Stimulated activated CD8-positive, alpha-beta memory T cell treated with anti-CD3 and anti-CD28 coated beads, Interleukin-15, amount 100 ng/mL, for 4 hours (primary cell): ENCODE results near the gene S1PR3.

Experiments
- DNase-seq, 2 donors: peaks; one replicate each; pipeline ENCODE4 v3.0.0-alpha.2; 2020; ENCODE audit warnings: low read depth in 2 of 2

S1PR3 gene

DNA sequence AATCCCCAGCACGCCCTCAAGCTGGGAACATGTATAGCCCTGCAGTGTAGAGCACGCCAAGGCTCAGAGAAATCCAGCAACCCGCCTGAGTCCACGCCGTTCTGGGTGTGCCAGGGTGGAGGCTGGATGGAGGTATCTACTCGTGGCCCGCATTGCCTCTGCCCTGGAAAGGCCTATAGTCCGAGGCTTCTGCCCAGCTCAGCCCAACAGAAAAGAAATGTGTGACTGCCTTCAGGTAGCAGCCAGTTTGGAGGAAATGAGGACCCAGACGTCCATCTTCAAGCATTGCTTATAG is 18.2 kb downstream of the S1PR3 start:
- no peak for DNase-seq

DNA sequence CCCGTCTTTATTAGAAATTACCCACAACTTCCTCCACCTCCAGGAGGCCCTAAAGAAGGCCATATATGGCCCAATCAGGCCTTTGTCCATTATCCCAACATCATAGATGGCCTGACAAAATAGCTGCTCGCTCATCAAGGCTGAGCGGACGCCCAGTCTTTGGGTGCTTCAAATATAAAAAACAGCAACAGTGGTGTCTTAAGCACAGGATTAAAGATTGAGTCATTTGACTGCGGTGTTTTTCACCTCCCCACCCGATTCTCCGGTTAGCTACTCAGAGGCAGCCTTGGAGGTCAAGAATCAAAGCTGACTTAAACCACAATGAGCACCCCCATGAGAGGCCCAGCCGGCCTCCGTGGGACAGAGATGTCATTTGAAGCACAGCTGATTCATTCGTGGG is 18.8 kb downstream of the S1PR3 start:
- DNase-seq: no peak

GRCh38 chr9:89010526-89011111 is 19.4 kb downstream of the S1PR3 start:
- no peak for DNase-seq

DNA sequence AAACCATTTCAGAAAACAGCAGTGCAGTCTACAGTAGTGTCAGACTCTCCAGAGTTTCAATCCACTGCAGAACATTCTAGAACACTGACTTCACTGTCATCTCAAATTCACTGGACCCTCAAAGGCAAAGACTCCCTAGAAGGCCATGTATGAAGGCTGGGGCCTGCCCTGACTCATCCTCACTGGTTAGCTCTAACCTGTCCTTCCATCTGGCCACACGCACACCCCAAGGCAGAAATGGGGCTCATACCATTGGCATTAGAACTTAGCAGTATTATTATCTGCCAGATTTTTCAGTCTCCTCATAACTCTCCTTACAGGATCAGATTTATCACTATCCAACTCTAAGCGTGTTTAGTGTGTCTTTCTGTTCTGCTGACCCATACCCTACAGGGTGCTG is 20.4 kb downstream of the S1PR3 start:
- DNase-seq: no peak

GRCh38 chr9:89012294-89013042 is 21.2 kb downstream of the S1PR3 start:
- DNase-seq: no peak

- no peak for DNase-seq
Observed at GRCh38 chr9:89013660-89014059, 22.4 kb downstream of the S1PR3 start.

GRCh38 chr9:89014153-89014552 is 22.9 kb downstream of the S1PR3 start:
- DNase-seq: no peak

DNA sequence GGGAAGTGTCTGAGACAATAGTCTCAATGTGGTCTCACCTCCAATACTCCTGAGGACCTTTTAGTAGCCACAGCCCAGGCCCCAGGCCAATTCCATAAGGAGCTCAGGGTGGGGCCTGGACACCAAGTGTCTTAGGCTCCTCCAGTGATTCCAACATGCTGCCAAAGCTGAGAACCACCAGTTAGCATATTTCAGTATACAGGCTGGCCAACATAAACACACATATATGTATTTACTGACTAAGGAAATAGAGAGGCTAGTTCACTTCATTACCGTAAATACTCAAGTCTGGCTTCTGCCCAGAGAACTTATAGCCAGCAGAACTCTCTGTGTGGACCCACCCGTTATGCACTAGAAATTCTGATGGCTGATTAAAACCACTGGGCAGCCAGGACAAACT is 24.1 kb downstream of the S1PR3 start:
- no peak for DNase-seq

GRCh38 chr9:89020754-89021153 is 29.5 kb downstream of the S1PR3 start:
- no peak for DNase-seq

GRCh38 chr9:89021154-89021803 is 30.0 kb downstream of the S1PR3 start:
- no peak for DNase-seq

- no peak for DNase-seq
Observed at GRCh38 chr9:89022001-89022759, 30.9 kb downstream of the S1PR3 start.

DNA sequence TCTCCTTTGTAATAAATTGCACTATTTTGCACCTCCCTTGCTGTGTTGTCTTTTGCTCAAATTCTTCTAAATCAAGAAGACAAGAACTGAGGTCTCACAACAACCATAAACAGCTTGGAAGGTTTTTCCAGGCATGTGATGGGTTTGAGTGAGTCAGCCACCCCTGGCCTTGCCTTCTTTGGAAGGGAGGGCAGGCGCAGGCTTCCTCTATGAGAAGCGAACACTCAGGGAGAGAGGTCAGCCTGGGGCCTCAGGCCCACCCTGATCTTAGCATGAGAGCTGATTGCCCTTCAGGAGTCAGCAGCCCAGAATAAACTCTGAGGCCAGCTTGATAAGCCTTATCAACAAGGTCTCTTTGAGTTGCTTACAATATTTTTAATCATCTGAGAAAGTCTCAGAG is 31.6 kb downstream of the S1PR3 start:
- no peak for DNase-seq

DNA sequence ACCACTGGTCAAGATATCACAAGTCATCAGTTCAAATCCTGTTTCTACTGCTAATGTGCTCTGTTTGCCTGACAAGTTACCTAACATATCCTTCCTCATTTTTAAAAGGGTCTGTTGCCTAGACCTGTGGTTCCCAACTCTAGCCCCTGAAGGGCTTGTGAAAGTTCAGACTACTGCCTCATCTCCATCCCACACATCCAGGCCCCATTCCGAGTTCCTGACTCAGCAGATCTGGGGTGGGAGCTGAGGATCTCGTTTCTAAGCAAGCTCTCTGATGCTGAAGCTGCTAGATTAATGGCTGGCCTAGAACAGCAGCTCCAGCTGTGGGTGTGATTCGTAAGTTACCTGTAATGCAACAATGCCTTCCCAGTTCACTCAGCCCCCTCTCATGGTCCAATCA is 32.5 kb downstream of the S1PR3 start:
- no peak for DNase-seq

GRCh38 chr9:89024727-89025126 is 33.5 kb downstream of the S1PR3 start:
- no peak for DNase-seq

DNA sequence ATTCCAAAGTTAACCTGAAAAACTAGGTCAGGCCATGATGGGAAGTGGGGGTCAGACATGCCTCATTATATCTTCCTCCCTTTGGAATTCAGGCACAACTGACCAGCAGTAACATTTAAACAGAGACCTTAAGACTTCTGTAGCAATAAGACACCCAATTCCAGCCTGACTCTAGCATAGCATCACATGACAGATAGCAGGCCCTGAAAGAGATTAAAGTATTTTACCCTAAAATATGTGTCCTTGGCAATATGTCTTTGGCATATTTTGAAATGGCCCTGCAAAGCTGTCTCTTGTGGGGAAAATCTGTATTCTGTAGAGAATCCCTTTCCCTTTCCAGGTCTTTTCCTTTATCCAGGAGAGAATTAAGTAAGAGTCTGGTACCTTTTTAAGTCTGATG is 34.3 kb downstream of the S1PR3 start:
- DNase-seq: no peak

DNA sequence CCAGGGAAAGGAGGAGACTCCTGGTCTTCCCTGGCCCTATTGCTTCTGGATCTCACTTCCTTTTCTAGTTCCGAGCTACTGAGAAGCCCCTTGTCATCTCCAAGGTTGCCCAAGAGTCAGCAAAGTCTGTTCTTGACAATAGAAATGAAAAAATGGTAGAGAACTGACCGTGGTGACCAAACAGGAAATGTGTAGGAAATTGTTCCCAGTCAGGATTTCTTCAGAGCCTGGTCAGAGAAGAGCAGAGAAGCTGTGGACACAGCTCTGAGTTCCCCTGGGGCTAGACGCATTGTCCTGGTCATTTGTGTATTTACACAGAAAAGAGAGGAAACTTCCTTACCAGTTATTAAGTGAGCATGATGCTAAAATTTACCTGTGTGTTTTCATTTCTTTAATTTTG is 35.6 kb downstream of the S1PR3 start:
- DNase-seq: no peak

DNA sequence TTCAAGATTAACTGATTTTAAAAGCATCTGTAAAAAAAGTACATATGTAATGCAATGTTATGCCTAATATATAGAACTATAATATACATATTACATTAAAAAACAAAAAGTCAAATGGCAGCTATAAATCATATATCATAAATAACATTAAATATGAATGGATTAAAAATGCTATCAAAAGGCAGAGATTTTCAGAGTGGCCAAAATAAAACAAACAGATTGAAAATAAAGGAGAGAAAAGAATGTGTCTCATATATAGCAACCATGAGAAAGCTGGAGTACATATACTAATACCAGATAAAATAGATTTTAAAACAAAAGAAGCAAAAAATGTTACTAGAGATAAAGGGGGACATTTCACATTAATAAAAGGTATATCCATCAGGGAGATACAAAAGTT is 38.5 kb downstream of the S1PR3 start:
- no peak for DNase-seq

DNA sequence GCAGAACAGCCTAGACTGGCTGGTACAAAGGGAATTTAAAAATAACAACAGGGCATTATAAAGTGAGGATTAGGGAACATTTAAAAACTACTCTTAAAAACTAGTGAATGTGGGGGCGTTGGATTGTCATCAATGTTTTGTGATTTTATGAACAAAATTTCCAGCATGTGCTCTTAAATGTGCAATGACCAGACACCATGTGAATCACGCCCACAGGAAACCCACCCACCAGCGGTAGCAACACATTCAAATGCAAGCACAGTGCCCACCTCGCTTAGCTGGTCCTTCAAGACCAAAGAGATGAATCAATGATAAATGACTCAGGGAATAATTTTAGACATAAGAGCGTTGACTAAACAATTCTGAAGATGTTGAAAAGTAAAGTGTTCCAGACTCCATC is 40.9 kb downstream of the S1PR3 start:
- no peak for DNase-seq

DNA sequence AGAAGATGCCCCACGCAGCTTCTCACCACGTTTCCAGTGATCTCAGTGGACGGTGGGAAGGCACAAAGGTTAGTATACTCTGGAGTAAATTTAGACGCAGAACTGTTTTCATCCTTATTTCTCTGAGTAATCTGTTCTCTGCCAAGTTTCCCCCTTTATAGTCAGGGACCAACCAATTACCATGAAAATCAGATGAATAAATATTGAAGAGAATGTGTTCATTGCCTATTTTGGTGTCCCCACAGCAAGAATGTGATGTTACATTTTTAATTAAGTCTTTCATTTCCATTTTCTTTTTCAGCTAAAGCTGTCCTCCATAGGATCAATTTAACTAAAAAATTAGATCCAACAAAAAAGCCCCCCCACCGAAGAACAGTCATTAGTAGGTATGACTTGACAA is 41.4 kb downstream of the S1PR3 start:
- no peak for DNase-seq

- DNase-seq: no peak
Observed at GRCh38 chr9:89036383-89036782, 45.1 kb downstream of the S1PR3 start.

DNA sequence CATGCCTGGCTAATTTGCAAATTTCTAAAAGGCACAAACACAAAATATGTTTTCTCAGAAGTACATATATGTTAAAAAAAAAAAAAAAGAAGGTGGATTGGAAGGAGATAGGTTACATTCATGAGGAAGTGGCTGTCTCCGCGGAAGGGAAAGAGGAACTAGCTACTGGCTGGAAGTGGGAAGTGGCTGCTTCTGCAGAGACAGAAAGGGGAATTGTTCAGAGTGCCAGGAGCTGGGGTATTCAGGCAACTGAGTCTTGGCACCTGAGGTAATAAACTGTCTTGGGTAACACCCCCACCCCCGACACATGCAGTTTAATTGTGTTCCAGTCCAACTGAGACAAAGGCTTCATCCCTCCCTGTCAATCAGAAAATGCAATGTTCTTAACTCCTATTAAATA is 45.6 kb downstream of the S1PR3 start:
- DNase-seq: no peak

DNA sequence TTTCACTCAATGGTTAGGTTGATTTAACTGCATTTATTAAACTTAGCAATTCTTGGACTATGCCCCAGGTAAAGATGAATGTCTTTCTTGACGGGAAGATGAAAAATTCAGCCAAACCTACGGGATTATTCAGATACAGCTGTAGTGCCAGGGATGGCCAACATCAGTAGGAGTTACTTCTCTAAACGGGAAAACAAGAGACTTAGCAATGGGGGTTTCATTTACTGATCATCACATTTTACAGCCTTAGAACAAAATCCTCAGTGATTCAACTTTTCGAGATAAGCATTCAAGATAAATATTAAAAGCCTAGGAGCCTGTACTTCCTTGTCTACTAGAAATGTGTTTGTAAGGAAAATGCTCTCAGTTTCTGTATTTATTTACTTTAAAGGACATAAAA is 46.1 kb downstream of the S1PR3 start:
- no peak for DNase-seq

GRCh38 chr9:89037891-89038290 is 46.6 kb downstream of the S1PR3 start:
- no peak for DNase-seq
